A673 (cell line): ENCODE data around the gene PRKAA2.

ENCODE experiments used
- EZH2 ChIP-seq: fragments of 200-600 bp; sonication (generic); IDR thresholded peaks from 2 replicates; pipeline ENCODE4 v1.6.1; 2017; ENCODE audit warnings: borderline replicate concordance, low read depth, mild to moderate bottlenecking, mixed read lengths, antibody characterized with exemption, low read length; ENCODE audit not compliant: poor library complexity, severe bottlenecking
- TF ChIP-seq, protein P1 (sequence below): fragments of 300-800, 200-600 bp; sonication (generic); conservative IDR thresholded peaks from 2 replicates; pipeline ENCODE4 v1.5.1; 2017; ENCODE audit warnings: low read depth, mild to moderate bottlenecking, antibody characterized with exemption, low read length, moderate library complexity, mixed read lengths

- TF ChIP-seq, protein P1, sequence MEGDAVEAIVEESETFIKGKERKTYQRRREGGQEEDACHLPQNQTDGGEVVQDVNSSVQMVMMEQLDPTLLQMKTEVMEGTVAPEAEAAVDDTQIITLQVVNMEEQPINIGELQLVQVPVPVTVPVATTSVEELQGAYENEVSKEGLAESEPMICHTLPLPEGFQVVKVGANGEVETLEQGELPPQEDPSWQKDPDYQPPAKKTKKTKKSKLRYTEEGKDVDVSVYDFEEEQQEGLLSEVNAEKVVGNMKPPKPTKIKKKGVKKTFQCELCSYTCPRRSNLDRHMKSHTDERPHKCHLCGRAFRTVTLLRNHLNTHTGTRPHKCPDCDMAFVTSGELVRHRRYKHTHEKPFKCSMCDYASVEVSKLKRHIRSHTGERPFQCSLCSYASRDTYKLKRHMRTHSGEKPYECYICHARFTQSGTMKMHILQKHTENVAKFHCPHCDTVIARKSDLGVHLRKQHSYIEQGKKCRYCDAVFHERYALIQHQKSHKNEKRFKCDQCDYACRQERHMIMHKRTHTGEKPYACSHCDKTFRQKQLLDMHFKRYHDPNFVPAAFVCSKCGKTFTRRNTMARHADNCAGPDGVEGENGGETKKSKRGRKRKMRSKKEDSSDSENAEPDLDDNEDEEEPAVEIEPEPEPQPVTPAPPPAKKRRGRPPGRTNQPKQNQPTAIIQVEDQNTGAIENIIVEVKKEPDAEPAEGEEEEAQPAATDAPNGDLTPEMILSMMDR: no peak
- peak; percentile 27 for TF ChIP-seq EZH2
Observed at GRCh38 chr1:56646611-56647010, 1.5 kb downstream of the PRKAA2 start.
